KMS-11 (cell line): ENCODE results near the gene DAAM2.

ENCODE experiments used
- H2AFZ ChIP-seq: fragments of 200-600 bp; sonication (generic); 2 replicates; pipeline ENCODE4 v1.6.1; 2016; ENCODE audit warnings: antibody characterized with exemption, mixed run types, low read depth
- H3K27ac ChIP-seq: fragments of 200-600 bp; sonication (generic); 2 replicates; pipeline ENCODE4 v1.6.1; 2016; ENCODE audit warnings: mild to moderate bottlenecking, mixed run types
- H3K27me3 ChIP-seq: fragments of 200-600 bp; sonication (generic); 2 replicates; pipeline ENCODE4 v1.6.1; 2017; ENCODE audit warnings: mild to moderate bottlenecking, low read depth, mixed run types, moderate library complexity; ENCODE audit not compliant: insufficient read depth
- H3K36me3 ChIP-seq: fragments of 200-600 bp; sonication (generic); 2 replicates; pipeline ENCODE4 v1.6.1; 2017; ENCODE audit warnings: mild to moderate bottlenecking, mixed run types; ENCODE audit not compliant: insufficient read depth
- H3K4me1 ChIP-seq: fragments of 200-600 bp; sonication (generic); 2 replicates; pipeline ENCODE4 v1.6.1; 2016; ENCODE audit warnings: mild to moderate bottlenecking, low read depth, mixed run types; ENCODE audit not compliant: poor library complexity, severe bottlenecking
- H3K4me2 ChIP-seq: fragments of 200-600 bp; sonication (generic); 2 replicates; pipeline ENCODE4 v1.7.0; 2016; ENCODE audit warnings: mild to moderate bottlenecking, mixed run types
- H3K4me3 ChIP-seq: fragments of 200-600 bp; sonication (generic); IDR thresholded peaks from 2 replicates; pipeline ENCODE4 v1.6.1; 2017; ENCODE audit warnings: low read depth, low read length, mixed read lengths; ENCODE audit not compliant: insufficient read depth
- H3K79me2 ChIP-seq: fragments of 200-600 bp; sonication (generic); 2 replicates; pipeline ENCODE4 v1.6.1; 2016; ENCODE audit warnings: low read depth, mixed run types; ENCODE audit not compliant: insufficient read depth
- H3K9ac ChIP-seq: fragments of 200-600 bp; sonication (generic); 2 replicates; pipeline ENCODE4 v1.6.1; 2016; ENCODE audit warnings: mild to moderate bottlenecking, mixed run types
- H4K20me1 ChIP-seq: fragments of 200-600 bp; sonication (generic); 2 replicates; pipeline ENCODE4 v1.6.1; 2016; ENCODE audit warnings: mild to moderate bottlenecking, mixed run types; ENCODE audit not compliant: insufficient read depth
- TF ChIP-seq, protein P1 (sequence below): fragments of 200-600 bp; sonication (generic); conservative IDR thresholded peaks from 2 replicates; pipeline ENCODE4 v1.6.1; 2017; ENCODE audit warnings: low read depth, mild to moderate bottlenecking, antibody characterized with exemption, low read length, moderate library complexity, mixed read lengths

The DAAM2 gene

DNA sequence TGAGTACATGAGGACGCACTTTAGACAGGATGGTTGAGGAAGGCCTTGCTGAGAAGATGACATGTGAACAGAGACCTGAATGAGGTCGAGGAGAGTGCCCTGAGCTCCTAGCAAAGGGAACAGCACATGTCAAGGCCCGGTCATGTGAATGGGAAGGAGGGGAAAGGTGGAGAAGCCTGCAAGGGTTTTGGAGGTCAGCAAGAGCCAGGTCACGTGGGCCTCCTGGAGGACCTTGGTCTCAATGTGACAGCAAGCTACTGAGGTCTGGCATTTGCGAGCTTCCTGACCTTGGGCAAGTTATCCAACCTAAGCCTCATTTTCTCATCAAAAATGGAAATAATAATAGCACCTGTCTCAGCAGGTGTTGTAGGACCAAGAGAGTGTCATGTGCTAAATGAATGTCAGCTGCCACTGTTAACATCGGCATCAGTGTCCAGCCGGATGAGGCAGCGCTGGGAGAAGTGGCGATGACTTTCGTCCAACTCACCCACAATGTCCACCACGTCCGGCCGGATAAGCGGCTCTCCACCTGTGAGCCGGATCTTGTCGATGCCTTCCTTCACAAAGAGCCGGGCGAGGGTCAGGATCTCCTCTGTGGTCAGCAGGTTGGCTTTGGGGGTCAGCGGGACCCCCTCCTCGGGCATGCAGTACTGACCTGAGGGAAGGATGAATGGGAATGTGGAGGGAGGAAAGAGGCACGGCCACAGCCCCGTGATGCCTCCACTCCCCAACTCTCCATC is 133.2 kb downstream of the DAAM2 start:
- no peak overlapping the region for H3K4me2 ChIP-seq
- no peaks in the 10 kb centered on the region for H3K4me1 ChIP-seq
- H3K79me2 ChIP-seq: no peaks in the 10 kb centered on the region
- TF ChIP-seq, protein P1, sequence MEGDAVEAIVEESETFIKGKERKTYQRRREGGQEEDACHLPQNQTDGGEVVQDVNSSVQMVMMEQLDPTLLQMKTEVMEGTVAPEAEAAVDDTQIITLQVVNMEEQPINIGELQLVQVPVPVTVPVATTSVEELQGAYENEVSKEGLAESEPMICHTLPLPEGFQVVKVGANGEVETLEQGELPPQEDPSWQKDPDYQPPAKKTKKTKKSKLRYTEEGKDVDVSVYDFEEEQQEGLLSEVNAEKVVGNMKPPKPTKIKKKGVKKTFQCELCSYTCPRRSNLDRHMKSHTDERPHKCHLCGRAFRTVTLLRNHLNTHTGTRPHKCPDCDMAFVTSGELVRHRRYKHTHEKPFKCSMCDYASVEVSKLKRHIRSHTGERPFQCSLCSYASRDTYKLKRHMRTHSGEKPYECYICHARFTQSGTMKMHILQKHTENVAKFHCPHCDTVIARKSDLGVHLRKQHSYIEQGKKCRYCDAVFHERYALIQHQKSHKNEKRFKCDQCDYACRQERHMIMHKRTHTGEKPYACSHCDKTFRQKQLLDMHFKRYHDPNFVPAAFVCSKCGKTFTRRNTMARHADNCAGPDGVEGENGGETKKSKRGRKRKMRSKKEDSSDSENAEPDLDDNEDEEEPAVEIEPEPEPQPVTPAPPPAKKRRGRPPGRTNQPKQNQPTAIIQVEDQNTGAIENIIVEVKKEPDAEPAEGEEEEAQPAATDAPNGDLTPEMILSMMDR: no peak
- H3K36me3 ChIP-seq: no peaks in the 10 kb centered on the region
- H3K4me3 ChIP-seq: no peak overlapping the region
- no peaks in the 10 kb centered on the region for H4K20me1 ChIP-seq
- no peak overlapping the region for H3K9ac ChIP-seq
- H2AFZ ChIP-seq: no peak overlapping the region
- H3K27ac ChIP-seq: no peak overlapping the region
- no peaks in the 10 kb centered on the region for H3K27me3 ChIP-seq

DNA sequence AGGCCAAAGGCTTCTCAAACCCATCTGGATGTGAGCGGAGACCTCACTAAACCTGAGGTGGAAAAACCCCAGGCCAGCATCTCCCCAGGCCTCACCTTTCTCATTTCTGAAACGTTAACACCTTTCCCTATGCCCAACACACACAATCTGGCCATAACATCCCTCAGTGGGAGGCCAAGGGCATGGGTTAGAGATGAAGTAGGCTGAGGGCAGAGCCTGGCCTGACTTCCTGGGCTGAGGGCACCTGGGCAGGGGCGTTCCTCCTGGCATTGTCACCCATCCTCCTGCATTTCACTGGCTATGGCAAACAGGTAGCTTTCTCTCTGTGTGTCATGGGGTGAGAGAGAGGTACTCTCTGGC is 133.7 kb downstream of the DAAM2 start:
- Histone ChIP-seq H4K20me1 (no peaks in the 10 kb centered on the region), H2AFZ (no peak overlapping the region), H3K36me3 (no peaks in the 10 kb centered on the region), H3K4me1 (no peaks in the 10 kb centered on the region), H3K27me3 (no peaks in the 10 kb centered on the region), H3K27ac (no peak overlapping the region), H3K4me3 (no peak overlapping the region), H3K4me2 (no peak overlapping the region), H3K79me2 (no peaks in the 10 kb centered on the region), H3K9ac (no peak overlapping the region)
- TF ChIP-seq, protein P1: no peak

DNA sequence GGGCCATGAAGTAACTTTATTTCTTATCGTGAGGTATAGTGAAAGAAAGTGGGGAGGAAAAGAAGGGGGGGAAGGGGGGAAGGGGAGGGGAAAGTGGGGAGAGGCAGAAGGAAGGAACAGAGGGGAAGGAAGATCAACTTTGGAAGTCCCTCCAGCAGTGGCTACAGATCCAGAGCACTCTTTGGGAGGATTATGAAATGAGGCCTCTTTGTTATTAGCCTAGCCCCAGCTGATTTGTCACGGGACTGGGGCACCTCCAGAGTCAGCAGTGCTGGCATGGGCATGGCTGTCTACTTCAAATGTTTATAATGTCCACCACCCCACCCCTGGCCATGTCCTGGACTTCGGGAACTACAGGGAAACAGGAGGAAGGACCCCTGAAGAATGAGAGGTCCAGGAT is 134.5 kb downstream of the DAAM2 start:
- Histone ChIP-seq H3K79me2 (no peaks in the 10 kb centered on the region), H3K9ac (no peak overlapping the region)

DNA sequence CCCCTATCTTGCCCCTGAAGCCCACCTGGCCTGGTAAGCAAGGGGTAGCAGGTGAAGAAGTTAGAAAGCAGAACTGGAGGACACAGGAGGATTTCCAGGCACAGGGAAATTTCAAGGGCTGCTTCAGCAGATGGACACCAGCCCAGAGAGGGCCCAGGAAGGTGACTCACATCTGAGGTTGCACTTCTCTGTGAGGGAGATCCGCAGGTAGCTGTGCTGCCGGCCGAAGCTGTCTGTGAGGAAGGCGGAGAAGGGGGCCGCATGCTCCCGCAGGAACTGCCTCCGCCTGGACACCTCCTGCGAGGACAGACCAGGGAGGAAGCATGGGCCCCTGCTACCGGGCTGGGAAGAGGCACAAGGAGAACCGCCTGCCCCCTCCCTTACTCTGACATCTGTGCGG is 135.0 kb downstream of the DAAM2 start:
- no peak overlapping the region for H3K4me3 ChIP-seq
- no peak overlapping the region for H3K4me2 ChIP-seq
- H3K79me2 ChIP-seq: no peaks in the 10 kb centered on the region
- H2AFZ ChIP-seq: no peak overlapping the region
- no peaks in the 10 kb centered on the region for H3K4me1 ChIP-seq
- no peaks in the 10 kb centered on the region for H3K36me3 ChIP-seq
- no peak overlapping the region for H3K27ac ChIP-seq
- TF ChIP-seq, protein P1: no peak
- H3K27me3 ChIP-seq: no peaks in the 10 kb centered on the region
- H4K20me1 ChIP-seq: no peaks in the 10 kb centered on the region
- no peak overlapping the region for H3K9ac ChIP-seq

More for the DNA sequence above, 134.5 kb downstream of the DAAM2 start:
- no peak overlapping the region for H2AFZ ChIP-seq
- no peaks in the 10 kb centered on the region for H3K4me1 ChIP-seq
- H3K4me3 ChIP-seq: no peak overlapping the region
- no peak overlapping the region for H3K27ac ChIP-seq
- H3K4me2 ChIP-seq: no peak overlapping the region
- no peaks in the 10 kb centered on the region for H3K36me3 ChIP-seq
- H4K20me1 ChIP-seq: no peaks in the 10 kb centered on the region
- H3K27me3 ChIP-seq: no peaks in the 10 kb centered on the region
- TF ChIP-seq, protein P1: no peak
